Activated CD4-positive, alpha-beta T cell treated with anti-CD3 and anti-CD28 coated beads, Interleukin-2, amount 10 ng/mL, durations not matched to agents 24 days and 14 days (primary cell): Measurements from ENCODE around the gene DNMT3B. TPM values are rescaled to one million over a fixed set of nuclear protein-coding genes. Genes with fewer than 3 reads are reported as not detected.
"Not testable (repeated sequence)": the region's sequence is repeated elsewhere in the genome, so short reads cannot be mapped to it uniquely, and the experiment has no call there.

Source experiments
- DNase-seq: peaks from one replicate; pipeline ENCODE4 v3.0.0; 2022
- H3K27ac Mint-ChIP-seq: one replicate; pipeline ENCODE4 v1.8.0; 2022; ENCODE audit warnings: mild to moderate bottlenecking, mixed read lengths
- H3K27me3 Mint-ChIP-seq: one replicate; pipeline ENCODE4 v1.8.0; 2022; ENCODE audit warnings: mixed read lengths
- H3K36me3 Mint-ChIP-seq: one replicate; pipeline ENCODE4 v1.8.0; 2022; ENCODE audit warnings: low read depth, mild to moderate bottlenecking, mixed read lengths
- H3K4me1 Mint-ChIP-seq: one replicate; pipeline ENCODE4 v1.8.0; 2021; ENCODE audit warnings: mixed read lengths
- H3K4me3 Mint-ChIP-seq: one replicate; pipeline ENCODE4 v1.8.0; 2022; ENCODE audit warnings: mild to moderate bottlenecking, moderate library complexity, mixed read lengths
- H3K9me3 Mint-ChIP-seq: one replicate; pipeline ENCODE4 v1.8.0; 2021; ENCODE audit warnings: mixed read lengths
- intact Hi-C: fragments of 100-400 bp; cut with micrococcal nuclease; formaldehyde crosslinking; loops from one replicate; pipeline ENCODE4 v1.15.1; 2023
- total RNA-seq: library from RNA; stranded (reverse); gene quantifications from 2 replicates; pipeline ENCODE4 v1.2.3, GENCODE V29; 2022

The DNMT3B gene
- 1.1 and 1.3 TPM in 2 replicates for total RNA-seq

DNA sequence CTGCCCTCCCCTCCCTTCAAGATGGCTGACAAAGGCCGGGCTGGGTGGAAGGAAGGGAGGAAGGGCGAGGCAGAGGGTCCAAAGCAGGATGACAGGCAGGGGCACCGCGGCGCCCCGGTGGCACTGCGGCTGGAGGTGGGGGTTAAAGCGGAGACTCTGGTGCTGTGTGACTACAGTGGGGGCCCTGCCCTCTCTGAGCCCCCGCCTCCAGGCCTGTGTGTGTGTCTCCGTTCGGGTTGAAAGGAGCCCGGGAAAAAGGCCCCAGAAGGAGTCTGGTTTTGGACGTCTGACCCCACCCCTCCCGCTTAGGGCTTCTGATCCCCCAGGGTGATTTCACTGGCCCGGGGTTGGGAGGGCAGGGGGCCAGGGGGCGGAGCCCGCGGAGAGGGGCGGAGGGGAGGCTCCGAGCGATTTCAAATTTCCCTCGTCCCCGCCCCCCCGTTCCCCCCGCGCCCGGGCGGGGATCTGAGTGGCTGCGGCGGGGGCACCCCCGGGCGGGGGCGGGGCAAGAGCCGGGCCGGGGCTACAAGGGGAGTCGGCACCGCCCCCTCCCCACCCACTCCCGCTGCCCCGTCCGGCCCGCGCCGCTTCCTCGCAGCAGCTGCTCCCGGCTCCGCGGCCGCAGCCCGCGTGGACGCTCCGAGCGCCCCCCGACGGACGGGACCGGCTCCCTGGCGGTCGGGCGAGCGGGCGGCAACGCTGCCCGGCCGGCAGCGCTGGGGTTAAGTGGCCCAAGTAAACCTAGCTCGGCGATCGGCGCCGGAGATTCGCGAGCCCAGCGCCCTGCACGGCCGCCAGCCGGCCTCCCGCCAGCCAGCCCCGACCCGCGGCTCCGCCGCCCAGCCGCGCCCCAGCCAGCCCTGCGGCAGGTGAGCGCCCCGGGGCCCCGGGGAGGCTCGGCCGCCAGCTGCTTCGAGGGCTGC lies at the start of gene DNMT3B:
DNMT3B (plus strand) TSS at position 555 of the 923 bp plus-strand sequence. CDS start 17,939 bp downstream, outside the sequence.
- no peaks in the 10 kb centered on the region for H3K9me3 Mint-ChIP-seq
- H3K4me1 Mint-ChIP-seq = peaks cover 11% of the 10 kb centered on the region
- DNase-seq = peak; percentile 93
- H3K4me3 Mint-ChIP-seq = peak within 1 kb of the TSS; percentile 88
- intact Hi-C loops = loop anchor here (2.0 to 5.0 kb wide), 2 partner anchors 19 to 90 kb away; partner anchors contain the start of genes C20orf203 and COMMD7
- no peaks in the 10 kb centered on the region for H3K36me3 Mint-ChIP-seq
- peak within 1 kb of the TSS; percentile 71 for H3K27ac Mint-ChIP-seq
- peaks cover 12% of the 10 kb centered on the region for H3K27me3 Mint-ChIP-seq

DNA sequence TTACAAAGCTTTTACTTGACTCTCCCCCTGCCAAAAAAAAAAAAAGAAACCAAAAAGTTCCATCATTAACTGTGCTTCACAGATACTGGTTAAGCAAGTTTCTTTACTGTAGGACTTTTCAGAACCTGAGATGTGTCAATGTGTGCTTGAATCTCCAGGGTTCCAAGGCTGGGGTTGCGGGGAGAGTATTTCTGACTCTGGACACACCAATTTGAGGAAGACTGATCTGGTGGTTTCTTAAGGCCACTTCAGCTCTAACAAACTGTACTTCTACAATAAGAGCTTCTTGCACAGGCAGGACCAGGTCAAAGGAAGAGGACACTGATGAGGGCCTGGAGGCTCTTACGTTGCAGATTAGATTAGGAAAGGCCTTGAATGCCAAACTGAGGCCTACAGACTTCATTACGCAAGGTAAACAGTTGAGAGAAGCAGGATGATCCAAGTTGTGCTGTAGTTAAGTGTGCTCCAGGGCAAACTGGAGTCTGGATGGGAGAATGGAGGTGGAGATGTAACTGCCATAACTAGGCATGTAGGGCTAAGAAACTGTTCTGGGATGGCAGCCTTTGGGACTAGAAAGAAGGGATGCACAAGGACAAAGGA lies 43.3 kb upstream of the DNMT3B start:
- H3K4me3 Mint-ChIP-seq = no peak overlapping the region
- H3K9me3 Mint-ChIP-seq = no peaks in the 10 kb centered on the region
- H3K27ac Mint-ChIP-seq = peak overlapping the region; percentile 56
- H3K36me3 Mint-ChIP-seq = peaks cover 24% of the 10 kb centered on the region
- H3K27me3 Mint-ChIP-seq = no peaks in the 10 kb centered on the region
- intact Hi-C loops = no loop called here
- no peak for DNase-seq
- H3K4me1 Mint-ChIP-seq = peaks cover 4% of the 10 kb centered on the region

DNA sequence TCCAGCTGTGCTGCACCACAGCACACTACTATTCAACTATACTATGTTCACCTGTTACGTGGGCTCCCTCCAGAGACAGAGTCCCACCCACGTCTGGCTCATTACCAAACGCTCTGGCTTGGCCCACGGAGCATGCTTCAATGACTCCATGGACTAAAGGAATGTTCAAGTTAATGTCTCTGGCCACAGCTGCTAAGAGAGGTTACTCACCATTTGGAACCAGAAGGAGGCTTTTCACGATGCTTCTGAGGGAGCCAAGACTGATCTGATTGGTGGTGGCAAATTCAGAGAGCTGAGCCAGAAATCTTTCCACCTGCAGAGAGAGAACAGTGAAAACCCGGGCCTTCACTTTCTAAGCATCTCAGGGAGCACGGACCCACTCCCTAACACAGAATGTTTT lies 34.5 kb upstream of the DNMT3B start:
- peaks cover 33% of the 10 kb centered on the region for H3K36me3 Mint-ChIP-seq
- peaks cover 16% of the 10 kb centered on the region for H3K4me1 Mint-ChIP-seq
- no peak for DNase-seq
- H3K27ac Mint-ChIP-seq = no peak overlapping the region
- intact Hi-C loops = no loop called here
- H3K4me3 Mint-ChIP-seq = no peak overlapping the region
- H3K27me3 Mint-ChIP-seq = no peaks in the 10 kb centered on the region
- H3K9me3 Mint-ChIP-seq = no peaks in the 10 kb centered on the region

DNA sequence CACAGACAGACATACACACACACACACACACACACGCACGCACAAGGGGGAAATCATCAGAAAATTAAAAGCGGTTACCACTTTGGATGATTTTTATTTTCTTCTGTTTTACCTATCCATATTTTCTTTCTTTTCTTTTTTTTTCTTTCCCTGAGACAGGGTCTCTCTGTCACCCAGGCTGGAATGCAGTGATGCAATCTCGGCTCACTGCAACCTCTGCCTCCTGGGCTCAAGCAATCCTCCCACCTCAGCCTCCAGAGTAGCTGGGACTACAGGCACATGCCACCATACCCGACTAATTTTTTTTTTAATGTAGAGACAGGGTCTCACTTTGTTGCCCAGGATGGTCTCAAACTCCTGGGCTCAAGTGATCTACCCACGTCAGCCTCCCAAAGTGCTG lies 33.8 kb upstream of the DNMT3B start:
- H3K9me3 Mint-ChIP-seq, DNase-seq, H3K27me3 Mint-ChIP-seq, intact Hi-C loops, H3K27ac Mint-ChIP-seq, H3K4me3 Mint-ChIP-seq: not testable (repeated sequence)
- H3K36me3 Mint-ChIP-seq = peaks cover 36% of the 10 kb centered on the region
- peaks cover 16% of the 10 kb centered on the region for H3K4me1 Mint-ChIP-seq

DNA sequence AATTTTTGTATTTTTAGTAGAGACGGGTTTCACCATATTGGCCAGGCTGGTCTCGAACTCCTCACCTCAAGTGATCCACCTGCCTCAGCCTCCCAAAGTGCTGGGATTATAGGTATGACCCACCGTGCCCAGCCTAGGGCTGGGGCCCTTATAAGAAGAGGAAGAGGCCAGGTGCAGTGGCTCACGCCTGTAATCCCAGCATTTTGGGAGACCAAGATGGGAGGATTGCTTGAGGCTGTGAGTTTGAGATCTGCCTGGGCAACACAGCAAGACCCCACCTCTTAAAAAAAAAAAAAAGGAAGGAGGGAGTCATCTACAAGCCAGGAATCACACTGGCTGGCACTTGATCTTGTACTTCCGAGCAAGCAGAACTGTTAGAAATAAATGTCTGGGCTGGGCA lies 32.9 kb upstream of the DNMT3B start:
- peaks cover 16% of the 10 kb centered on the region for H3K4me1 Mint-ChIP-seq
- intact Hi-C loops, DNase-seq, H3K27ac Mint-ChIP-seq, H3K27me3 Mint-ChIP-seq, H3K9me3 Mint-ChIP-seq, H3K4me3 Mint-ChIP-seq: not testable (repeated sequence)
- H3K36me3 Mint-ChIP-seq = peaks cover 36% of the 10 kb centered on the region

DNA sequence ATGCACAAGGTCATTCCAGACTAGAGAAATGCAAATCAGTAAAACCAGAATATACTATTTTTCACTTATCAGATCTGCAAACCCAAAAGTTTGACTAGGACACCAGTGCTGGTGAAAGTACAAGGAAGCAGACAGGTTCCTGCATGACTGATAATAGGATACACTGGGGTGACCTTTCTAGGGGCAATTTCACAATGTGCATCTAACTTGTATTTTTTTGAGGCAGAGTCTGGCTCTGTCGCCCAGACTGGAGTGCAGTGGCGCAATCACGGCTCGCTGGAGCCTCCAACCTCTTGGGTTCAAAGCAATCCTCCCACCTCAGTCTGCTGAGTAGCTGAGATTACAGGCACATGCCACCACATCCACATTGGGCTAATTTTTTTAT lies 30.3 kb upstream of the DNMT3B start:
- Mint-ChIP-seq H3K27me3 (no peaks in the 10 kb centered on the region), H3K36me3 (peaks cover 30% of the 10 kb centered on the region), H3K4me3 (no peak overlapping the region), H3K4me1 (peaks cover 27% of the 10 kb centered on the region), H3K27ac (no peak overlapping the region), H3K9me3 (no peaks in the 10 kb centered on the region)
- no peak for DNase-seq
- intact Hi-C loops = no loop called here

DNA sequence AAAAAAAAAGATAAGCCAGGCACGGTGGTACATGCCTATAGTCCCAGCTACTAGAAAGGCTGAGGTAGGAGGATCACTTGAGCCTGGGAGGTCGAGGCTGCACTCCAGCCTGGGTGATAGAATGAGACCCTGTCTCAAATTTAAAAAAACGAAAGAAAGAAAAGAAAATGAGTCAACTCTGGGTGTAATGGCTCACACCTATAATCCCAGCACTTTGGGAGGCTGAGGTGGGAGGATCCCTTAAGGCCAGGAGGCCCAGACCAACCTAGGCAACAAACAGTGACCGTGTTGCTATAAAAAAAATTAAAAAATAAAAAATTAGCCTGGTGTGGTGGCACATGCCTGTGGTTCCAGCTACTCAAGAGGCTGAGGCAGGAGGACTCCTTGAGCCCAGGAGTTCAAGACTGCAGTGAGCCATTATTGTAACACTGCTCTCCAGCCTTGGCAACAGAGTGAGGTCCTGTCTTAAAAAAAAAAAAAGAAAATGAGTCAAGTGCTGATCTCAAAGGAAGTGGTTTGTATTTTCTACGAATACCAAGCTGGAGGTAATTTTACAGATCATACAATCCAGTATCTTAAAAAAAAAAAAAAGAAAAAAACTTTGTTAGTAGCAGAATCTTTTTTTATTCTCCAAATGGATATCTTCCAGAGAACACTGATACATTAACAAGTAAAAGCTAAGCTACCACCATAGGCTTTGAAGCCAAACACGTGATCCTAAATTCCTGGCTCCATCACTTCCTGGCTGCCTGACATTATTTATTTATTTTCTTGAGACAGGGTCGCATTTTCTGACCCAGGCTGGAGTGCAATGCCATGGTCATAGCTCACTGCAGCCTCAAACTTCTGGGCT lies 24.6 kb upstream of the DNMT3B start:
- peaks cover 39% of the 10 kb centered on the region for H3K4me1 Mint-ChIP-seq
- peak; percentile 85 for DNase-seq
- H3K27me3 Mint-ChIP-seq = no peaks in the 10 kb centered on the region
- peaks cover 13% of the 10 kb centered on the region for H3K36me3 Mint-ChIP-seq
- peak overlapping the region; percentile 44 for H3K4me3 Mint-ChIP-seq
- H3K27ac Mint-ChIP-seq = peak overlapping the region; percentile 83
- no peaks in the 10 kb centered on the region for H3K9me3 Mint-ChIP-seq
- intact Hi-C loops = no loop called here

DNA sequence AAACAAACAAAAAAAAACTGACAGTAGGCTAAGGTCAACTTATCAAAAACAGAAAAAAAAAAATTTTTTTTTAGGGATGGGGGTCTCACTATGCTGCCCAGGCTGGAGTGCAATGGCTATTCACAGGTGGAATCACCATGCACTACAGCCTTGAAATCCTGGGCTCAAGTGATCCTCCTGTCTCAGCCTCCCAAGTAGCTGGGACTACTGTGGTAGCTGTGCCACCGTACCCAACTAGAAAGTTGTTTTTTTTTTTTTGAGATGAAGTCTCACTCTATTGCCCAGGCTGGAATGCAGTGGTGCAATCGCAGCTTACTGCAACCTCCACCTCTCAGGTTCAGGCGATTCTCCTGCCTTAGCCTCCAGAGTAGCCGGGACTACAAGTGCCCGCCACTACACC lies 21.0 kb upstream of the DNMT3B start:
- Mint-ChIP-seq H3K4me1 (peaks cover 47% of the 10 kb centered on the region), H3K27me3 (no peaks in the 10 kb centered on the region), H3K4me3 (no peak overlapping the region), H3K9me3 (no peaks in the 10 kb centered on the region), H3K27ac (no peak overlapping the region), H3K36me3 (peaks cover 5% of the 10 kb centered on the region)
- intact Hi-C loops = loop anchor here (5.0 kb wide), 2 partner anchors 36 to 204 kb away; no protein-coding TSS in a partner anchor
- DNase-seq = no peak

DNA sequence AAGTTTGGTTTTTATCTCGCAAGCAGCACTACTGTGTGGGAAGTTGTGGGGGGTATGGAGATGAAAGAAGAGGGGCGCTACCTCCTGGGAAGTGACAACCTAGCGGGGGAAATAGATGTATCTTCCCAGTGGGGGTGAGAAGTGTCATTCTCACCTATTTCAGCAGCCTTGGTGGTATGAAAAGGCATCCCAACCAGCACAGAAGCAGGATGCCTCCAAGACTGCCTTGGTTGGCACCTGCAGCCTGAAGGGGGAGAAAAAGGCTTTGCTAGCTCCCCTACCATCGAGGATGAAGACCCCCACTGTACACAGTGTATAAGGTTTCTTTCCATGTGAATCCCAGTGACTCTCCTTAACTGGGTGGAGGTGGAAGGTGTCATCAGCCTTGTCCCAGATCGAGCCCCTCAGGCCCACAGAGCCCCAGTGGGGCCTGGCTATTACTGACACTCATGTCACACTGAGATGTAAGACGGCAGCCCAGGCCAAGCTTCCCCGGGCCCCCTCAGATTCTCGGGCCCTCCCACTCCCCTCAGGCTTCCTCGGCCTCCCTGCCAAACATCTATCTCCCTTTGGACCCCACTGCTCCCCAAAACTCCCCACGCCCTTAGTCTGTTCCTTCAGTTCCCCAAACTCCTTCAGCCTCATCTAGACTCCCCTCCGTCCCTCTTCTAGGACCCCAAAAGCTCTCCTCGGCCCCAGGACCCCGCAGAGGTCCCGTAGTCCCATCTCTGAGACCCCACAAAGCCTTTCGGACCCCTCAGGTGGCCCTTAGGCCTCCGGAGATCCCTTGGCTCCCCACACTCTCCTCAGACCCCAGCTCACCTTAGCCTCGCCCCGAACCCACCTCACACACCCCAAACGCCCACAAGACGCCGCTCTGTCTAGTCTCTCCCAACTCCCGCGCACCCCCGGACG lies 19.6 kb upstream of the DNMT3B start:
- intact Hi-C loops = loop anchor here (2.0 to 5.0 kb wide), 3 partner anchors 20 to 205 kb away; partner anchors contain the start of gene DNMT3B
- peak; percentile 74 for DNase-seq
- peaks cover 39% of the 10 kb centered on the region for H3K4me1 Mint-ChIP-seq

DNA sequence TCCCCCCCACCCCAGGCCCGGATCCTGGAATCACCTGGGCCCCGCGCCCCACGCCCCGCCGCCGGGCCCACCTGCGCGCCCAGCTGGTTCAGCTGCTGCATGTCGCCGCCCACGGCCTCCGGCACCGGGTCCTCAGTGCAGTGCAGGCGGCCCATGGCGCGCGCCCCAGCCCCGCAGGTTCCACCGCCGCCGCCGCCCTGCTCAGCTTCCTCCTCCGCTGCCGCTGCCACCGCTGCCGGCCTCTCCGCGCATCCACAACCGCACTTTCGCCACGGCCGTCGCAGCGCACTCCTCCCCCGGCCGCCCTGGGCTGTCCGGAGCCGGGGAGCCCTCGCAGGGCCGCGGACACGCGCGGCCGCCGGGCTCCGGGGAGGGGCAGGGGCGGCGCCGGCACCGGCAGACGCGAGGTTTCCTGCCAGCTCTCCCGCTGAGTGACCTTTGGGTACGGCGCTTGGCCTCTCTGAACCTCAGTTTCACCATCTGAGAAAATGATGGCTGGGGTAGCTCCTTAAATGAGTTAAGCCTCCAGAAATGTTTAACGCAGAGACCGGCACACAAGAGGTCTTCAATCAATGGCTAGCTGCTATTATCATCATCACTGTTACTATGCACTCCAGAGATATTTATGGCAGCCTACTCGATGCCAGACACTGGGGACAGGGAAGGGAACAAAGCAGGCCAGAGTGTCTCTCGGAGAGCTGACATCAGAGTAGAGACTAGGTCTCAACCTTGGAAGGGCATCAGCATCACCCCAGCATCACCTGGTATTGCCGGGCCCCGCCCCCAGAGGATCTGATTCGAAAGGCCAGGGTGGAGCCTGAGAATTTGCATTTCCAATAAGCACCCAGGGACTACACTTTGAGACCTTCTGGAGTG lies 18.7 kb upstream of the DNMT3B start, which contains the start of gene COMMD7:
COMMD7 (minus strand) TSS at position 231 of the 876 bp plus-strand sequence; CDS start at position 155, 76 bp downstream.
- intact Hi-C loops = loop anchor here (2.0 to 5.0 kb wide), 3 partner anchors 19 to 206 kb away; partner anchors contain the start of gene DNMT3B
- Mint-ChIP-seq H3K27ac (peak within 1 kb of the TSS; percentile 99), H3K4me1 (peaks cover 32% of the 10 kb centered on the region), H3K9me3 (no peaks in the 10 kb centered on the region), H3K4me3 (peak within 1 kb of the TSS; percentile 93), H3K36me3 (peaks cover 5% of the 10 kb centered on the region), H3K27me3 (no peaks in the 10 kb centered on the region)
- DNase-seq = peak; percentile 92

More for the DNA sequence above, 19.6 kb upstream of the DNMT3B start:
- Mint-ChIP-seq H3K27ac (peak overlapping the region; percentile 97), H3K4me3 (peak overlapping the region; percentile 93), H3K36me3 (peaks cover 5% of the 10 kb centered on the region), H3K9me3 (no peaks in the 10 kb centered on the region), H3K27me3 (no peaks in the 10 kb centered on the region)

DNA sequence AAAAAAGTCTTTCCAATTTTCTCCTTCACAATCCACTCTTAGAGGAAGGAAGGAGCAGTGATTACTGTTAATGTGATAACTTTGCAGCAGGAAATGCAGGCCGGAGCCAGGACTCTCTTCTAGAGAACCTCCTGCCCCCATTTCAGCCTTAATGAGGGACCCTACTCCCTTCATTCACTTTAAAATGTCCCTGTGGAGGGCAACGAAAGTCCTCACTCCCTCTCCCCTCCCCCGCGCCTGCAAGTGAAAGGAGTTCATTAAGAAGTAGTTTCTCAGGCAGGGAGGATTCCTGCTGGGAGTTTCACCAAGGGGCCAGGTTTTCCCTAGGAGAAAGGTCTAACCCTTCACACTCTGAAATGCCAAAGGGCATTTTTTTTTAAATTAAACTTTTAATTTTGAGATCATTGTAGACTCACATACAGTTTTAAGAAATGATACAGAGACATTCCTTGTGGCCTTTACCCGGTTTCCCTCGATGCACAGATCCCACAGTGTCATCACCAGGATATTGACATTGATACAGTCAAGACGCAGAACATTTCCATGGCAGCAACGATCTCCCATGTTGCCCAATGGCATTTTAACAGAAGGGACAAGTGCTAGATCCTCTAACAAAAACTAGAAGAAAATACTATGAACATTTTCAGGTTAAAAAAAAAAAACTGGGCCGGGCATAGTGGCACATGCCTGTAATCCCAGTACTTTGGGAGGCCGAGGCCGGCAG lies 12.1 kb upstream of the DNMT3B start:
- intact Hi-C loops = no loop called here
- peaks cover 8% of the 10 kb centered on the region for H3K4me1 Mint-ChIP-seq
- no peak overlapping the region for H3K4me3 Mint-ChIP-seq
- H3K27ac Mint-ChIP-seq = no peak overlapping the region
- DNase-seq = no peak
- no peaks in the 10 kb centered on the region for H3K27me3 Mint-ChIP-seq
- no peaks in the 10 kb centered on the region for H3K9me3 Mint-ChIP-seq
- H3K36me3 Mint-ChIP-seq = no peaks in the 10 kb centered on the region
